Tibial nerve (tissue), 4 donors: ENCODE data around the gene FRK. TPM values are rescaled to one million over a fixed set of nuclear protein-coding genes. Genes with fewer than 3 reads are reported as not detected.

ENCODE experiments used
- DNase-seq, 2 donors: peaks; one replicate each; pipeline ENCODE4 v3.0.0-alpha.2; 2019; ENCODE audit warnings: low spot score in 2 of 2
- H3K27ac ChIP-seq, 4 donors: fragments of 200-600 bp; sonication (generic) in 3 of 4; one replicate each; pipeline ENCODE4 v1.5.1; 2017 to 2019; ENCODE audit warnings: mild to moderate bottlenecking in 1 of 4
- H3K27me3 ChIP-seq, 2 donors: fragments of 200-600 bp; sonication (generic) in 1 of 2; one replicate each; pipeline versions ENCODE4 v1.5.1 to v1.6.0; 2017 to 2019
- H3K36me3 ChIP-seq, 3 donors: fragments of 200-600 bp; sonication (generic); one replicate each; pipeline ENCODE4 v1.5.1; 2018 to 2019
- H3K4me1 ChIP-seq, 4 donors: fragments of 200-600 bp; sonication (generic) in 3 of 4; one replicate each; pipeline ENCODE4 v1.5.1; 2017 to 2019
- H3K4me3 ChIP-seq, 4 donors: fragments of 200-600 bp; sonication (generic) in 3 of 4; one replicate each; pipeline ENCODE4 v1.5.1; 2017 to 2019; ENCODE audit warnings: mild to moderate bottlenecking in 1 of 4, moderate library complexity in 1 of 4
- H3K9me3 ChIP-seq, 4 donors: fragments of 200-600 bp; sonication (generic) in 3 of 4; one replicate each; pipeline ENCODE4 v1.5.1; 2017 to 2019
- CTCF ChIP-seq, 5 experiments: fragments of 200-600 bp in 3 of 5; fragments of 450-650 bp in 2 of 5; sonication (generic) in 3 of 5; IDR thresholded peaks; one replicate each; pipeline ENCODE4 v1.5.1; 2016 to 2019; ENCODE audit warnings: antibody characterized with exemption in 5 of 5, mild to moderate bottlenecking in 3 of 5, moderate library complexity in 2 of 5
- EP300 ChIP-seq, 2 donors: sonication (generic); formaldehyde crosslinking; IDR thresholded peaks; one replicate each; pipeline ENCODE4 v1.6.1; 2017; ENCODE audit warnings: antibody characterized with exemption in 2 of 2, mild to moderate bottlenecking in 1 of 2
- POLR2A ChIP-seq, 2 donors: fragments of 450-650 bp; IDR thresholded peaks; one replicate each; pipeline ENCODE4 v1.6.1; 2017; ENCODE audit warnings: antibody characterized with exemption in 2 of 2, mild to moderate bottlenecking in 2 of 2, moderate library complexity in 2 of 2
- WGBS, 2 donors: methylation state at CpG; one replicate each; pipeline ENCODE4 v1.1.5; 2018; 5-methylcytosine and 5-hydroxymethylcytosine counted together
- total RNA-seq, 4 donors: library from RNA; depleted of rRNA; stranded (reverse); fragments of >200 nt; gene quantifications; one replicate each; pipeline ENCODE4 v1.1.0, GENCODE V29; 2016

FRK gene
- total RNA-seq, 4 donors from 2014 or later = 0.78 to 1.3 (median 0.97) TPM

DNA sequence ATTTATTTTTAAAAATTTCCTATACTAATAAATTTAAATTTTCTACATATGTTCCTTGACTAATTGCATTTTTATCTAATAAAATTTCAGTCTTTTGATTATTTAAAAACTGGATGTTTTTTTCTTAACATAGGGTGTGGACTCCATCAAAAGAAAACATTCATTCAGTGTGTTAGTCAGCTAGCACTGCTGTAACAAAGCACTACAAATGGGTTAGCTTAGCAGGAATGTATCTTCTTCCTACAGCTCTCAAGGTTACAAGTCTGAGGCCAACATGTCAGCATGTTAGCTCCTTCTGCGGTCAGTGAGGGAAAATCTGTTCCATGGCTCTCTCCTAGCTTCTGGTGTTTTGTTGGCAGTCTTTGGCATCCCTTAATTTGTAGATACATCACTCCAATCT lies 32.5 kb downstream of the FRK start:
- no peak overlapping the region for H3K27ac ChIP-seq
- H3K36me3 ChIP-seq = no peaks in the 10 kb centered on the region
- H3K4me1 ChIP-seq = no peaks in the 10 kb centered on the region

GRCh38 chr6:116027801-116028200 lies 32.9 kb downstream of the FRK start:
- no peak for DNase-seq
- no peaks in the 10 kb centered on the region for H3K27me3 ChIP-seq
- H3K4me3 ChIP-seq = no peak overlapping the region
- H3K36me3 ChIP-seq = no peaks in the 10 kb centered on the region
- H3K9me3 ChIP-seq = no peaks in the 10 kb centered on the region
- H3K27ac ChIP-seq = no peak overlapping the region
- no peaks in the 10 kb centered on the region for H3K4me1 ChIP-seq
- no peak for TF ChIP-seq EP300 (IDR thresholded peaks at IDR 0.05)
- no peak for TF ChIP-seq POLR2A (IDR thresholded peaks at IDR 0.05)
- no peak for TF ChIP-seq CTCF (IDR thresholded peaks at IDR 0.05)

More for the DNA sequence above, 32.5 kb downstream of the FRK start:
- Histone ChIP-seq H3K4me3 (no peak overlapping the region), H3K27me3 (no peaks in the 10 kb centered on the region), H3K9me3 (no peaks in the 10 kb centered on the region)
- DNase-seq = no peak
- no peak for TF ChIP-seq POLR2A (IDR thresholded peaks at IDR 0.05)
- no peak for TF ChIP-seq EP300 (IDR thresholded peaks at IDR 0.05)
- TF ChIP-seq CTCF (IDR thresholded peaks at IDR 0.05) = no peak
- 89 to 90% methylated on average over 1 of the region's 1 CpG for whole genome bisulfite sequencing, 2 donors

DNA sequence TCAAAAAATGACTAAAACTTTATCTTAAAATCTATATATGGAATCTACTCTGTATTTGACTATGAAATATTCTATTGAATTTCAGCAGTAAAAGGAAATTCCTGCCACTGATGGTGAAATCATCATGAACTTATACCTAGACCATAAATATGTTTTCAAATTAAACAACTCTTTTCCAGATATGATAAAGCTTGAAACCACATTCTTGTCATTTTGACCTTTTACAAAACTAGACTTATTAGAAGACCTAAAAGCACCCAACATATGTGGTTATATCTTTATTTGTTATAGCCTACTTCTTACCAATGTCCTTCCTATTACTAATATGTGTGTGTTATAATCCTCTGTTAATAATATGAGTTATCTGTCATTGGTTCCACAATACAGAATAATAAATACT lies 35.3 kb downstream of the FRK start:
- Histone ChIP-seq H3K4me1 (no peaks in the 10 kb centered on the region), H3K27ac (no peak overlapping the region), H3K4me3 (no peak overlapping the region), H3K9me3 (no peaks in the 10 kb centered on the region), H3K36me3 (no peaks in the 10 kb centered on the region), H3K27me3 (no peaks in the 10 kb centered on the region)
- TF ChIP-seq CTCF (IDR thresholded peaks at IDR 0.05) (no peak), POLR2A (IDR thresholded peaks at IDR 0.05) (no peak), EP300 (IDR thresholded peaks at IDR 0.05) (no peak)
- DNase-seq = no peak

DNA sequence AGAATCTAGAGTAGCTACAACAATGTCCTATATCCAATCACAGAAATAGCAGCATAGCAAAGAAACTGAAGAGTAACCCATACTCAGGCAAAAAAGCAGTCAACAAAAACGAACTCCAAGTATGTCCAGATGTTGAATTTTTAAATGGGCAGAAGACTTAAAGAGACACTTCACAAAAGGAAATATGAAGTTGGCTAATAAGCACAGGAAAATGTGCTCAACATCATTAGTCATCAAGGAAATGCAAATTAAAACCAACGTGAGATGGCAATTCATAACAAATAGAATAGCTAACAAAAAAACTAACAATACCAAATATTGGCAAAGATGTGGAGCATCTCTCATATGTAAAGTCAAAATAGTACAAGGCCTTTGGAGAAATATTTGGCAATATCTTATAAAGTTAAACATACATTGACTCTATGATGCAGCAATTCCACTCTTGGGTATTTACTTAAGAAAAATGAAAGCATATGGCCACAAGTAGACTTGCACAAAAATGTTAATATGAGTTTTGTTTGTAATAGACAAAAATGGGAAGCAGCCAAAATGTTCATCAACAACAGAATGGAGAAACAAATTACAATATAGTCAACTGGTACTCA lies 37.7 kb downstream of the FRK start:
- H3K27me3 ChIP-seq = no peaks in the 10 kb centered on the region
- DNase-seq = no peak
- no peak overlapping the region for H3K4me3 ChIP-seq
- no peaks in the 10 kb centered on the region for H3K4me1 ChIP-seq
- H3K9me3 ChIP-seq = no peaks in the 10 kb centered on the region
- 39% methylated on average over 2 of the region's 2 CpGs for WGBS, 2 donors
- H3K27ac ChIP-seq = no peak overlapping the region
- no peaks in the 10 kb centered on the region for H3K36me3 ChIP-seq
- no peak for TF ChIP-seq EP300 (IDR thresholded peaks at IDR 0.05)
- TF ChIP-seq CTCF (IDR thresholded peaks at IDR 0.05) = no peak
- no peak for TF ChIP-seq POLR2A (IDR thresholded peaks at IDR 0.05)

DNA sequence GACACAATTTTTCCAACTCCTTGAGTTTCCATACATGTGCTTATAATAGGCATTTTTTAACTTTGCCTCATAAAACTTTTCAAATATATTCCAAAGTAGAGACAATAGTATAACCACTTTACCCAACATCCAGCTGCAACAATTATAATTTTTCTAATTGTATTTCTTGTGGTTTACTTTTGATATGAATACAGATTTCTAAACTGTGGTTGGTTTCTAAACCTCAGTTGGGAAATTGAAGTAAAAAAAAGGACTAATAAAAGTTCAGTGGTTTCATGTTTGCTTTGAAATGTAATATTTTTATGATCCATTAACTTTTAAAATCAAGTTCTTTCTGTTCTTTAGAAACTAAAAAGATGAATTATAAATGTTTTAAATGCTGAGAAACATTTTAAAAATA lies 40.0 kb downstream of the FRK start:
- TF ChIP-seq EP300 (IDR thresholded peaks at IDR 0.05) = no peak
- no peak for TF ChIP-seq POLR2A (IDR thresholded peaks at IDR 0.05)
- no peak for TF ChIP-seq CTCF (IDR thresholded peaks at IDR 0.05)
- no peak overlapping the region for H3K4me3 ChIP-seq
- H3K36me3 ChIP-seq = no peaks in the 10 kb centered on the region
- H3K27me3 ChIP-seq = no peaks in the 10 kb centered on the region
- no peaks in the 10 kb centered on the region for H3K9me3 ChIP-seq
- peaks cover 0 to 12% (median 0%) of the 10 kb centered on the region in 4 donors for H3K4me1 ChIP-seq
- no peak overlapping the region for H3K27ac ChIP-seq
- DNase-seq = no peak
